GM23248 (cell line): ENCODE results near the gene NRP1.

Experiments
- EZH2 ChIP-seq: fragments of 200-600 bp; sonication (generic); IDR thresholded peaks from 2 replicates; pipeline ENCODE4 v1.6.1; 2018; ENCODE audit warnings: antibody characterized with exemption, mild to moderate bottlenecking; ENCODE audit not compliant: insufficient read depth, poor library complexity, severe bottlenecking
- EZH2phosphoT487 ChIP-seq: fragments of 200-600 bp; sonication (generic); IDR thresholded peaks from 2 replicates; pipeline ENCODE4 v1.6.1; 2018; ENCODE audit warnings: antibody characterized with exemption, moderate library complexity, mild to moderate bottlenecking, low read depth; ENCODE audit not compliant: insufficient read depth

DNA sequence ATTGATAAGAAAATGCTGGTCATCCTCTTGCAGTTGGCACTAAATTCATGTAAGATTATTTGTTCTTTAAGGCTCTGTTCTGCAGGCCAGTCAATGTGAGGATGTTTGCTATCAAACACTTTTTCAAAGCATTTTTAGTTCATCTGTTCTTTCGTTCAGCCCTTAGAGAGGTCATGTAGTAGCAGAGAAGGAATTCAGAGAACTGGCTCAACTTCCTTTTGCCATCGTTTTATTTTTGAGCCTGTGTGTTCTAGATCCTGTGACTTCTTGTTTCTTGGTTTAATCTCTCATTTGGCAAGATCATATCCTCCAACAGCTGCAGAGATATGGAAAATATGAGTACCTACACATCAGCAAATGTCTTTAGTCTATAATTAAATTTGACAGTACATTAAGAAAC is 184.3 kb downstream of the NRP1 start:
- TF ChIP-seq EZH2 (no peak), EZH2phosphoT487 (no peak)
